HG02884 (cell line): ENCODE results near the gene FHIT.

Experiments
- ATAC-seq: cut with Tn5 transposase; IDR thresholded peaks from one replicate; pipeline ENCODE4 v1.9.1; 2021; ENCODE audit warnings: mild to moderate bottlenecking, moderate library complexity; ENCODE audit not compliant: unreplicated experiment

FHIT gene

GRCh38 chr3:60045686-60046085 lies 1205.6 kb downstream of the FHIT start:
- no peak for ATAC-seq

- no peak for ATAC-seq
Observed at GRCh38 chr3:60036803-60037202, 1214.4 kb downstream of the FHIT start.

- no peak for ATAC-seq
Observed at GRCh38 chr3:60033901-60034453, 1217.3 kb downstream of the FHIT start.

GRCh38 chr3:60030982-60031381 lies 1220.3 kb downstream of the FHIT start:
- no peak for ATAC-seq

GRCh38 chr3:60028233-60028632 lies 1223.0 kb downstream of the FHIT start:
- ATAC-seq: no peak

GRCh38 chr3:60027335-60027734 lies 1223.9 kb downstream of the FHIT start:
- ATAC-seq: no peak

- no peak for ATAC-seq
Observed at GRCh38 chr3:60025096-60026050, 1225.9 kb downstream of the FHIT start.

GRCh38 chr3:60024400-60024799 lies 1226.9 kb downstream of the FHIT start:
- ATAC-seq: no peak

- ATAC-seq: no peak
Observed at GRCh38 chr3:60023189-60023588, 1228.1 kb downstream of the FHIT start.

- ATAC-seq: peak; percentile 93
Observed at GRCh38 chr3:60017631-60018030, 1233.6 kb downstream of the FHIT start.

- no peak for ATAC-seq
Observed at GRCh38 chr3:60015032-60015705, 1236.1 kb downstream of the FHIT start.

GRCh38 chr3:60013241-60013640 lies 1238.0 kb downstream of the FHIT start:
- ATAC-seq: no peak

- no peak for ATAC-seq
Observed at GRCh38 chr3:60011218-60011617, 1240.0 kb downstream of the FHIT start.

- peak; percentile 98 for ATAC-seq
Observed at GRCh38 chr3:60010781-60011180, 1240.5 kb downstream of the FHIT start.

GRCh38 chr3:60009931-60010478 lies 1241.2 kb downstream of the FHIT start:
- ATAC-seq: no peak

- ATAC-seq: no peak
Observed at GRCh38 chr3:60001369-60001768, 1249.9 kb downstream of the FHIT start.

- ATAC-seq: no peak
Observed at GRCh38 chr3:60000311-60001105, 1250.7 kb downstream of the FHIT start.

GRCh38 chr3:59998058-59998457 lies 1253.2 kb downstream of the FHIT start:
- no peak for ATAC-seq

GRCh38 chr3:59997583-59997982 lies 1253.7 kb downstream of the FHIT start:
- ATAC-seq: no peak

GRCh38 chr3:59996056-59996455 lies 1255.2 kb downstream of the FHIT start:
- ATAC-seq: no peak

- ATAC-seq: no peak
Observed at GRCh38 chr3:59995563-59995962, 1255.7 kb downstream of the FHIT start.
